HepG2 (cell line): ENCODE measurements around the gene TRPT1. TPM values are rescaled to one million over a fixed set of nuclear protein-coding genes. Genes with fewer than 3 reads are reported as not detected.
A peak's percentile ranks its signal among the peaks of the same experiment; 100 is the strongest.

ENCODE experiments used
- AHDC1 ChIP-seq: sonication (generic); formaldehyde crosslinking; IDR thresholded peaks from 2 replicates; pipeline ENCODE4 v1.5.1; 2020; ENCODE audit warnings: mild to moderate bottlenecking, missing genetic modification reagents, borderline replicate concordance
- ATF2 ChIP-seq: sonication (generic); formaldehyde crosslinking; IDR thresholded peaks from 2 replicates; pipeline ENCODE4 v1.4.0; 2020; ENCODE audit warnings: missing genetic modification reagents
- CCAR2 ChIP-seq: fragments of 200-400 bp; formaldehyde crosslinking; optimal IDR thresholded peaks from 2 replicates; pipeline ENCODE3; 2018; ENCODE audit warnings: low read depth, mild to moderate bottlenecking, low read length, moderate library complexity
- ELF3 ChIP-seq: IDR thresholded peaks from 2 replicates; pipeline ENCODE4 v1.6.1; 2016; ENCODE audit warnings: missing genetic modification reagents, missing compliant biosample characterization
- HMG20A ChIP-seq: IDR thresholded peaks from 2 replicates; pipeline ENCODE4 v1.6.1; 2016; ENCODE audit warnings: borderline replicate concordance
- NFKBIZ ChIP-seq: IDR thresholded peaks from 2 replicates; pipeline ENCODE4 v1.6.1; 2018; ENCODE audit warnings: missing genetic modification reagents, missing compliant biosample characterization
- PAX8 ChIP-seq: sonication (generic); formaldehyde crosslinking; IDR thresholded peaks from 2 replicates; pipeline ENCODE4 v1.8.0; 2022; ENCODE audit warnings: mild to moderate bottlenecking, missing genetic modification reagents, borderline replicate concordance
- ZNF224 ChIP-seq: sonication (generic); formaldehyde crosslinking; IDR thresholded peaks from 2 replicates; pipeline ENCODE4 v1.5.0; 2020; ENCODE audit warnings: mild to moderate bottlenecking, missing genetic modification reagents
- ZNF34 ChIP-seq: sonication (generic); formaldehyde crosslinking; IDR thresholded peaks from 2 replicates; pipeline ENCODE4 v1.4.0; 2020; ENCODE audit warnings: mild to moderate bottlenecking, missing genetic modification reagents, borderline replicate concordance
- polyA plus RNA-seq, 8 experiments: library from polyadenylated mRNA; depleted of rRNA in 3 of 8; stranded (reverse) in 7 of 8; unstranded in 1 of 8; fragments of >200 nt; fragmentation: Illumina TruSeq in 4 of 8; extraction: Trizol in 4 of 8; gene quantifications; 2 replicates each; pipeline versions ENCODE4 v1.2.1 to v1.2.3, GENCODE V29; 2011 to 2016; ENCODE audit warnings: low read depth in 4 of 8, missing spikeins in 1 of 8, mixed read lengths in 1 of 8; ENCODE audit not compliant: insufficient read depth in 1 of 8
- total RNA-seq, 5 experiments: library from RNA; depleted of rRNA; stranded (reverse); fragments of >200 nt; fragmentation: Illumina TruSeq; extraction: Trizol; gene quantifications; 2 replicates each; pipeline ENCODE4 v1.2.3, GENCODE V29; 2016; ENCODE audit warnings: low read depth in 1 of 5
- TF ChIP-seq, protein P1 (sequence below): sonication (generic); formaldehyde crosslinking; IDR thresholded peaks from 2 replicates; pipeline ENCODE4 v1.9.0; 2021; ENCODE audit warnings: mild to moderate bottlenecking, missing genetic modification reagents

Gene TRPT1
- total and polyA plus RNA-seq, 2 of the 13 experiments (the other 11 are each of a cell fraction or from before 2014, with no cell fraction given), result 24.8 to 40.7 TPM

DNA sequence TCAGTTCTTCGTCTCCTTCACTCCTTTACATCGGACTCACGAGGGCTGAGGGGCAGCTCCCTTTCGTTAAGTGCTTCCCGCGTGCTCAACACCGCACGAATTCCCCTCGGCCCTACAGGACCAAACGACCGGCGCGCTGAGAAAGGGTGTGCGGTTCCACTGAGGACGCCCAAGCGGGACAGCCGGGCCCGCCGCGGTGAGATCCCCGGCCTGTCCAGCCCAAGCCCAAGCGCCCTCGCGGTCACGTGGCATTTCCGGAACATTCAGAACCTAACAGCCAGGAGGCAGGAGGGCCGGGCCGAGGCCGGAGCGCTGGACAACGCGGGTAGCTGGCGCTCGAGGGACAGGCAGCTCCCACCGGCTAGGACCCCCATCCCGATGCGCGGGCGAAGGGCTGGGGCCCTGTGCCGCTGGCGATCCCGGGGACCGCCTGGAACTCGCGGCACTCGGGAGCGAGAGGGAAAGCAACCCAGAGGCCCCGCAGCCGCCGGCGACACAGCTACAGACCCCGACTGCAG is 40.8 kb downstream of the TRPT1 start (continued):
- peak; percentile 94; the same call in 1 of the 2 replicates for TF ChIP-seq ZNF34 (CRISPR knock-in tag)
- no peak for TF ChIP-seq CCAR2
- TF ChIP-seq ZNF224 (CRISPR knock-in tag), result peak; percentile 99
- peak; percentile 54; the same call in 1 of the 2 replicates for TF ChIP-seq ELF3
- TF ChIP-seq AHDC1, result peak; percentile 67; the same call in 1 of the 2 replicates
- TF ChIP-seq HMG20A (CRISPR knock-in tag), result no peak; the same call in 1 of the 2 replicates
- TF ChIP-seq PAX8 (CRISPR knock-in tag), result no peak
- peak; percentile 92 for TF ChIP-seq NFKBIZ (CRISPR knock-in tag)
- TF ChIP-seq, protein P1, sequence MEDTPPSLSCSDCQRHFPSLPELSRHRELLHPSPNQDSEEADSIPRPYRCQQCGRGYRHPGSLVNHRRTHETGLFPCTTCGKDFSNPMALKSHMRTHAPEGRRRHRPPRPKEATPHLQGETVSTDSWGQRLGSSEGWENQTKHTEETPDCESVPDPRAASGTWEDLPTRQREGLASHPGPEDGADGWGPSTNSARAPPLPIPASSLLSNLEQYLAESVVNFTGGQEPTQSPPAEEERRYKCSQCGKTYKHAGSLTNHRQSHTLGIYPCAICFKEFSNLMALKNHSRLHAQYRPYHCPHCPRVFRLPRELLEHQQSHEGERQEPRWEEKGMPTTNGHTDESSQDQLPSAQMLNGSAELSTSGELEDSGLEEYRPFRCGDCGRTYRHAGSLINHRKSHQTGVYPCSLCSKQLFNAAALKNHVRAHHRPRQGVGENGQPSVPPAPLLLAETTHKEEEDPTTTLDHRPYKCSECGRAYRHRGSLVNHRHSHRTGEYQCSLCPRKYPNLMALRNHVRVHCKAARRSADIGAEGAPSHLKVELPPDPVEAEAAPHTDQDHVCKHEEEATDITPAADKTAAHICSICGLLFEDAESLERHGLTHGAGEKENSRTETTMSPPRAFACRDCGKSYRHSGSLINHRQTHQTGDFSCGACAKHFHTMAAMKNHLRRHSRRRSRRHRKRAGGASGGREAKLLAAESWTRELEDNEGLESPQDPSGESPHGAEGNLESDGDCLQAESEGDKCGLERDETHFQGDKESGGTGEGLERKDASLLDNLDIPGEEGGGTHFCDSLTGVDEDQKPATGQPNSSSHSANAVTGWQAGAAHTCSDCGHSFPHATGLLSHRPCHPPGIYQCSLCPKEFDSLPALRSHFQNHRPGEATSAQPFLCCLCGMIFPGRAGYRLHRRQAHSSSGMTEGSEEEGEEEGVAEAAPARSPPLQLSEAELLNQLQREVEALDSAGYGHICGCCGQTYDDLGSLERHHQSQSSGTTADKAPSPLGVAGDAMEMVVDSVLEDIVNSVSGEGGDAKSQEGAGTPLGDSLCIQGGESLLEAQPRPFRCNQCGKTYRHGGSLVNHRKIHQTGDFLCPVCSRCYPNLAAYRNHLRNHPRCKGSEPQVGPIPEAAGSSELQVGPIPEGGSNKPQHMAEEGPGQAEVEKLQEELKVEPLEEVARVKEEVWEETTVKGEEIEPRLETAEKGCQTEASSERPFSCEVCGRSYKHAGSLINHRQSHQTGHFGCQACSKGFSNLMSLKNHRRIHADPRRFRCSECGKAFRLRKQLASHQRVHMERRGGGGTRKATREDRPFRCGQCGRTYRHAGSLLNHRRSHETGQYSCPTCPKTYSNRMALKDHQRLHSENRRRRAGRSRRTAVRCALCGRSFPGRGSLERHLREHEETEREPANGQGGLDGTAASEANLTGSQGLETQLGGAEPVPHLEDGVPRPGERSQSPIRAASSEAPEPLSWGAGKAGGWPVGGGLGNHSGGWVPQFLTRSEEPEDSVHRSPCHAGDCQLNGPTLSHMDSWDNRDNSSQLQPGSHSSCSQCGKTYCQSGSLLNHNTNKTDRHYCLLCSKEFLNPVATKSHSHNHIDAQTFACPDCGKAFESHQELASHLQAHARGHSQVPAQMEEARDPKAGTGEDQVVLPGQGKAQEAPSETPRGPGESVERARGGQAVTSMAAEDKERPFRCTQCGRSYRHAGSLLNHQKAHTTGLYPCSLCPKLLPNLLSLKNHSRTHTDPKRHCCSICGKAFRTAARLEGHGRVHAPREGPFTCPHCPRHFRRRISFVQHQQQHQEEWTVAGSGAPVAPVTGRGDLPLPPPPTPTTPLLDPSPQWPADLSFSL (CRISPR knock-in tag), result no peak
- peak; percentile 41 for TF ChIP-seq ATF2
